Left renal pelvis (tissue), 4 donors: ENCODE data around the gene GCSAM. TPM values are rescaled to one million over a fixed set of nuclear protein-coding genes. Genes with fewer than 3 reads are reported as not detected.

Experiments
- DNase-seq, 4 donors: peaks; one replicate each; pipeline ENCODE4 v3.0.0-alpha.2; 2013; ENCODE audit warnings: low read depth in 4 of 4, low spot score in 3 of 4
- polyA plus RNA-seq, 4 donors: library from polyadenylated mRNA; unstranded; fragments of 120-200 nt; gene quantifications; one replicate each; pipeline ENCODE4 v1.2.1, GENCODE V29; 2013; ENCODE audit not compliant: insufficient read length in 4 of 4

GCSAM gene
- polyA plus RNA-seq, 4 donors = 1.6 to 3.5 (median 2.4) TPM

GRCh38 chr3:112129925-112130637 is 3.0 kb downstream of the GCSAM start:
- no peak for DNase-seq

DNA sequence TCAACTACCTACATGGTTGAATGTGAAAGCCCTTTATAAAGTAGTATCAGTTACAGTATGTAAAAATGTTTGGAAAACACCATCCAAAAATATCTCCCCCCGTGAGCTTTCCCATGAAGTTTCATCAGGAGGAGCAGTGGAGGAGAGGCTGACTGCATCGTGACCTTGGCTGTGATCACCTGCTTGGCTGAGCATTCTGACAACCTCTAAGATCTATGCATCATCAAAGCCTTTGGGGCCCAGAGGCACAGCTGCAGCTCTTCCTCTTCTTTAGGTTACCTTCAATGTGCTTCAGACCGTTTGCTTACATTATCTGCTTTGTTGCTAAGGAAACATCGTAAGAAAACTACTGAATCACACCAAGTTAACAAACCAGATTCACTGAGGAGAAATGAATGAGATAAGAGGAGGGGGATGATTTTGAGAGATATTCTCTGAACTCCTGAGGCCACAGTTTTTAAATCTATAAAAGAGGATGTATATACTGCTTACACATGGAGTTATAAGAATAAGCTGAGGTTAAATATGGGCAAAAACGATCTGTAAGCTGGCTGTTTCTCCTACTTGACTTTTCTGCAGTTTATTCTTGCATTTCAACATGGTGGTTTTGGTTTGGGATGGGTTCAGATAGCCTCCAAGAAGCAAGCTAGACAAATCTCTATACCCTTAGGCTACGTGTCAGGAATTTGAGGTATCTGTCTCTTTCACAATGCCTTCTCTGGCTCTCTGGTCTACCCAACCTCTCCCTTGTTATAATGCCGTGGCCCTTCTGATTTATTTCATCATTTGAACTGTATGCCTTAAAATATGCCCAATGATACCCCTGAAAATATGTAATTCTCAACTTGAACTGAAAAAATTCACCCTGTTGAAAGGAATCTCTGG is 4.0 kb downstream of the GCSAM start:
- DNase-seq = no peak

- DNase-seq = no peak
Measured at GRCh38 chr3:112127522-112128494, 5.2 kb downstream of the GCSAM start.

DNA sequence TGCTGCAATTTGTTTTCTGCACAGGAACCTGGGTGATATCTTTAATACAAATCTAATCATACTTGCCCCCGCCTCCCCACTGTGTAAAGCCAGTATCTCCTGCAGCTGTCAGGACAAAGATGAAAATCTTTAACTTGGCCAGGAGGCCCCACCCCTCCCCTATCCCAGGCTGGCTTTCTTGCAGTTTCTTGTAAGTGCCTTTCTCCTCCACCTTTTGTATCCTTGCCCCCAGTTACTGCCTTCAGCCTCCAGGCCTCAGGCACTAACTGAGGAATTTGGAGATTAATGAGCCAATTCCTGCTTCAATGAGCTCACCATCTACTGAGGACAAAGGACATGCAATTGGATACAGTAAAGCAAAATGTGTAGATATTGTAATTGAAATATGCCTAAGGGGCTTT is 6.5 kb downstream of the GCSAM start:
- DNase-seq = peak in 2 of 4 donors; percentile 36 to 63

GRCh38 chr3:112124907-112125607 is 8.0 kb downstream of the GCSAM start:
- no peak for DNase-seq

GRCh38 chr3:112123548-112123947 is 9.5 kb downstream of the GCSAM start:
- DNase-seq = no peak

DNA sequence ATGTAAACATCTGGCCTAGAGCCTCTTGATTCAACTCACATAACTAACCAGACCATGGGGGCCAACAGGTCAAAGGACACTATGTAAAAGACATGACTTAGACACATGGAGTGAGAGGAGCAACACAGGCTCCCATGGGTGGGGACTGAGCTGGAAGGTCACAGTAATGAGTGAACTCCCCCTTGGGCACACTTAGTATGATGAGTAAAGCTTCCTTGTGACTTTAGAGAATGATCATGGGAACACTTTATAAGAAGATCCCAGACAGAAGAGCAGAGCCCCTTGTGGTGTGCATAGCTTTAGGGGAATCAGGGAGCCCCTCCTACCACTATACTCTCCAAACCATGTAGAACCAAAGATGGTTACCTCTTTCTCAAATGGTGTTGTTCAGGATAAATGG is 10.2 kb downstream of the GCSAM start:
- DNase-seq = no peak

DNA sequence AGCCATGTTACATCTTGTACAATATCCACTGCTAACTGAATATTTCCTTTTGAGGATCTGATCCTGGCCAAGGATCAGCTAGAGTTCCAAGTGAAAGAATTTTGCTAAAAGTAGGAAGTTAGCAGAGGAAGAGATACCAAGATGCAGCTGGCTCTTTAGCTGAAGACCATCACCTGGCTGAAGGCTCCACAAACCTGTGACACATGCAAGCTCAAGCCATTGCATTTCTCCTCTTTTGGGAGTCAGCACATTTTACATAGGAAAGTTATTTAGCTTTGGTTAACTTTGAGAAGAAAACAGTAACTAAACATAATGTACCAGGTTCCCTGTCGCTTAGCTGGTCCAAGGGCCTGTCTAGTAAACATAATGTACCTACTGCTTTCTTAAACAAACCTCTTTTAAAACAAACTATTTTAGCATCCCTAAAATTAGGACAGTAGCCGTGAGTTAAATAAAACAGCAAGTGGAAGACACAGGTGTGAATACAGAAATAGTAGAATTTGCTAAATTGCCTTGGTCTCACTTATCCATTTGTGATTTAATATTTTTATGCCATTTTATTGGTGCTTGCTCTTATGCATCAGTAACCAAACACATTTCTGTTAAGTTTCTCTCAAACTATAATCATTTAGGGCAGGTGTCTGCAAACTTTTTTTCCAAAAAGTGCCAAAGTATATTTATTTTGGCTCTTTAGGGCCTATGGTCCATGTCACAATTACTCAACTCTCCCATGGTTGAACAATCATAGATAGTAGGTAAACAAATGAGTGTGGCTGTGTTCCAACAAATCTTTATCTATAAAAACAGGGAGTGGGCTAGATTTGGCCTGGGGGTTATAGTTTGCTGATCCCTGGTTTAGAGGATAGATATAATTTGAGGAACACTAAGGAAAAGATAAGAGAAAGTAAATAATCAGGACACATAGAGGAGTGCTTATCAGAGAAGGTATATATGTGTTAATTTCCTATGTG is 11.2 kb downstream of the GCSAM start:
- no peak for DNase-seq

DNA sequence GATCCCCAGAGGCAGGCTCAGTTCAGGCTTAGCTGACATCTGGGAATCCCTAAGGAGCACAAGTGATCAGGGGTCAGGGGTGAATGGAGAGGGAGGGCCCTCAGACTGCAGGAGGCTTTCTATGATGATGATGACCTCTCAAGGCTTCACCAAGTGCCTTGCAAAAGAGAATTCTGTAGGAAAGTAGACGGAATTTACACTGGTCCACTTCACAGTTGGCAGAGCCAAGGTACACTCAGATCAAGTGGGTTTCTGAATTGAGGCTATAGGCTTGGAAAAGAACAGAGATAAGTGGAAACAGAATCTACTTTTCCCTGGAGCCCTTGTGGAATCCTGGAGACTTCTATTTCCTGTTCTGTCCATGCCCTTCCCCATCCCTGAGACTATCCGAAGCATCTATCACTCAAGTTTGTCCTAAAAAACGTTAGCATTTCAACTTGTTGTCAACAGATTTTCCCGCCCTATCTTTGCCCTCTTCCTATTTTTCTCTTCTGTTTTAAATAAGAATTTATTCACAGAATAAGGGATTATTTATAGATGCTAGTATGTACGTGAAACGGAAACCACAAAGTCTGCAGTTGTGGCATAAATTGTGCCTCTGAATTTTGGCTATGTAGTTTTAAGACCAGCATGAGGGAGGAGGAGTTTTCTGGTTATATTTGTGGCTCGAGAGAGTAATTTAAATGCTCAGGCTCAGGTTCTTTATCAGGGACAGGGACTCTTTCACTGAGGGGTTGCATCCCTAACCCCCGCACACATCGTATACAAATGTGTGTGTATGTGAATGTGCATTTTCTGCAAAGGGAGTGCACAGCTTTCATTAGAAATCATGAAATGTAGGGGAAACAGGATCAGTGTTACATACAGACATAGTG is 12.8 kb downstream of the GCSAM start:
- no peak for DNase-seq

DNA sequence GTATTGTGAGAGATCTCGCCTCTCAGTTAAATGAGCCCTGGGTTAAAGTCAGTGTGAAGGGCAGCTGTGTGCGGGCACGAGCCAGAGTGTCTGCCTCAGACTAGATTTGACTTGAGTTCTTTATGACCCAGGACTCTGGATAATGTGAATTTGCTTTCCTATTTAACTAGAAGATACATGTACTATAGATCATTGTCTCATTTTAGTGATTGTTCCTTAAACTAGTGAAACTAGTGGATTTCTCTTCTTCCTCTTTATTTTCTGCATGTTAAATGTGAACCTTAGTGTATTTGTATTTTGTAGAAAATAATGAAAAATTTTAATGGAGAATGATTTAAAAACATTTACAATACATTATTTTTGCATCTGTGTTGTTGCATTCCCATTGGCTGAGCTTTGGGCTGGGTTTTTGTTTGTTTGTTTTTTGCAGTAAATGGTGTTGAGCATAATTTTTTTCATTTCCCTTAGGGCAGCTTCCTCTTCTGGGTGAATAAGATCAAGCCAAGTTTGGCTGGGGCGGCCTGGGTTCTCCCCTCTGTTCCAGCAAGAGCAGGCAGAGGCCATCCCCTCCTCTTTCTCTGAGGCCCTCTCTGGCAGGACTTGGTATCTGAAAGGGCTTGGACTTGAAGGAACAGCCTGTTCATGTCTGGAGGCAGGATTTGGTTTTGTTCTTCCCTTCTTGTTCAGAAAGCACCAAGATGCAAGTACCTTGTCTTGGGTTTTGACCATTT is 15.0 kb downstream of the GCSAM start:
- no peak for DNase-seq

DNA sequence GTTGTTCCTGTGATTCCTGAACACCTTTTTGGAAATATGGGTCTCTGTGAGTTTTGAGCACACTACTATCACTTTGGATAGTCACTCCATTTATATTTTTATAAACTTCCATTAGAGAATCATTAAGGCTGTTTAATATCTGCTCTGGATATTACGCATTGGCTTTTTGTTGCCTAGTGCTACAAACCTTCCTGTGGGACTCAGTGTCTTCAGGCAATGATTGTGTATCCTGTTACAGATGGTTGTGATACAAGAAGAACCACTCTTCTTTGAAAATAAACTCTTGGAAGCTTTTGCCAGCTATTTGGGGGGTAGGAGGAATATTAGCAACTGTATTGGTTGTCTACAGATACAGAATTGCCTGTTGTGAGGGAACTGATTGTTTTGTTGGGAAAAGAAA is 15.6 kb downstream of the GCSAM start:
- DNase-seq = no peak

- DNase-seq = no peak
Measured at GRCh38 chr3:112116748-112117186, 16.3 kb downstream of the GCSAM start.

GRCh38 chr3:112115806-112116383 is 17.2 kb downstream of the GCSAM start:
- DNase-seq = no peak

DNA sequence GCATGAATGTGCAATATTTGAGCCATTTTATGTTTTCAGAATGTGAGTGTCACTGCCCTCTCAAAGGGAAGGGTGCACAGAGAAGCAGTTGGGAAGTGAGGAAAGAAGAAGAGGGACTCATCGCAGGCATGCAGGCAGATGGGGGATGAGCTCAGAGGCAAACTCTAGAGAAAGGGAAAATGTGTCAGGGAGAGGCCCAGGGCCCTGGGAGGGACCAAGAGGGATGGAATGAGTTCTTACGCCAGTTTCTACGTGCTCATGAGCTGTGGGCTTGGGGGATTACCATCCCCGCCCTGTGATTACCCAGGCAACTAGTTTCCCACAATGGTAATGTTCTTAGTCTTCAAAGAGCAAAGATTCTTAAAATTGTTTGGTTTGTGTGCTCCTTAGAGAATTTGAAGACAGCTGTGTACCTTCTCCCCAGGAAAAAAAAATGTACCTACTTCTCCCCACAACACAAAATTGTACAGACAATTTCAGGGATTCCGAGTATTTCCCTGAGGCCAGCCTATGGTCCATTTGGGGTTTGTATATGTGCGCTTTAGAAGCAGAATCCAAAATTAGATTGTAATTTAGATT is 17.8 kb downstream of the GCSAM start:
- DNase-seq = no peak

GRCh38 chr3:112114576-112115160 is 18.4 kb downstream of the GCSAM start:
- no peak for DNase-seq

DNA sequence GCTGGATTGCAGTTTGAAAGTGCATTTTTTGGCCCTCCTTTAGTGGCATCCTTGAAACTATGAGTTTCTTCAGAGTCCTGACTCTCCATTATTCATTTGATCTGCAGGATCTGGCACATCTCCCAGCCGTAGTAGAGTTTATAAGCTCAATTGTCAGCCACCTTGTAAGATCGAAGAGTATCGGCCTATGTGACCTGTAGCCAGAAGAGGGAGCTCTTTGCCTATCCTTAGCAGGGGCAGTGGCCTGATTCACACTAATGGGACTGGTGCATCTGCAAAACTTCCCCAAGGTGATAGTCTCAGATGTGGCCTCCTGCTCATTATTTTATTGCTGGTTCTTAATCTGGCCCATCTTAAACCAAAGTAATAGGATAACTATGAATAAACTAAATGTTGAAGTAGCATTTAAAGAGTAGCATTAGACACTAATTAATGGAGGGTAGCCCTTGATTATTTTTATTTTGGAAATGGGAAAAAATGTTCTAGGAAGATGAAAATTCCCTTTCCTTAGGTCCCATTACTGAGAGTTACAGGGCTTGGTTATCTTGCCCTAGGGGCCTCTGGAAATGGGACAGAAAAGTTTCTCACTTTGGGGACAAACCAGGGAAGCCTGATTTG is 21.2 kb downstream of the GCSAM start:
- DNase-seq = no peak
